Spleen (tissue), 11 donors: ENCODE measurements around the gene TMC8. TPM values are rescaled to one million over a fixed set of nuclear protein-coding genes. Genes with fewer than 3 reads are reported as not detected.

Experiments used
- DNase-seq: peaks from one replicate; pipeline ENCODE4 v3.0.0-alpha.2; 2020
- H3K27ac ChIP-seq, 8 donors: fragments of 200-600 bp; sonication (generic) in 7 of 8; 1 replicate in 4 of 8; 2 replicates in 4 of 8; pipeline versions ENCODE4 v1.5.0 to v1.8.0; 2016 to 2021; ENCODE audit warnings: inconsistent platforms in 4 of 8, mild to moderate bottlenecking in 4 of 8, moderate library complexity in 1 of 8
- H3K27me3 ChIP-seq, 7 donors: fragments of 200-600 bp; sonication (generic) in 6 of 7; replicated peaks in 1 of 7; 1 replicate in 4 of 7; 2 replicates in 3 of 7; pipeline versions ENCODE4 v1.5.0 to v1.8.0; 2016 to 2021; ENCODE audit warnings: inconsistent platforms in 3 of 7, mild to moderate bottlenecking in 1 of 7
- H3K36me3 ChIP-seq, 6 donors: fragments of 200-600 bp; sonication (generic) in 5 of 6; 1 replicate in 4 of 6; 2 replicates in 2 of 6; pipeline versions ENCODE4 v1.5.0 to v1.8.0; 2016 to 2021; ENCODE audit warnings: inconsistent platforms in 2 of 6
- H3K4me1 ChIP-seq, 6 donors: fragments of 200-600 bp; sonication (generic) in 5 of 6; 1 replicate in 3 of 6; 2 replicates in 3 of 6; pipeline versions ENCODE4 v1.5.0 to v1.8.0; 2016 to 2021; ENCODE audit warnings: inconsistent platforms in 3 of 6
- H3K4me3 ChIP-seq, 8 donors: fragments of 200-600 bp; sonication (generic) in 7 of 8; 1 replicate in 4 of 8; 2 replicates in 4 of 8; pipeline versions ENCODE4 v1.5.0 to v1.8.0; 2016 to 2021; ENCODE audit warnings: inconsistent platforms in 4 of 8, mild to moderate bottlenecking in 4 of 8, moderate library complexity in 2 of 8
- H3K9me3 ChIP-seq, 8 donors: fragments of 200-600 bp; sonication (generic) in 7 of 8; 1 replicate in 4 of 8; 2 replicates in 4 of 8; pipeline versions ENCODE4 v1.5.0 to v1.8.0; 2016 to 2021; ENCODE audit warnings: inconsistent platforms in 4 of 8
- POLR2A ChIP-seq, 3 donors: fragments of 450-650 bp; IDR thresholded peaks; one replicate each; pipeline ENCODE4 v1.5.1; 2017; ENCODE audit warnings: antibody characterized with exemption in 3 of 3, mild to moderate bottlenecking in 1 of 3
- POLR2AphosphoS5 ChIP-seq, 3 donors: sonication (generic); formaldehyde crosslinking; IDR thresholded peaks; one replicate each; pipeline ENCODE4 v1.5.1; 2017; ENCODE audit warnings: antibody characterized with exemption in 3 of 3
- WGBS, 5 donors: extraction: QIAGEN DNeasy Blood & Tissue Kit in 3 of 5; methylation state at CpG; one replicate each; pipeline versions ENCODE4 v1.1.5 to v1.1.7; 2013 to 2018; 5-methylcytosine and 5-hydroxymethylcytosine counted together
- intact Hi-C: fragments of 100-400 bp; cut with DNase I; formaldehyde crosslinking; loops from one replicate; pipeline ENCODE4 v1.15.0; 2023; ENCODE audit warnings: low total_unique reads
- polyA plus RNA-seq, 3 donors: library from polyadenylated mRNA; stranded (reverse); fragments of 200-250 nt; gene quantifications; one replicate each; pipeline ENCODE4 v1.2.1, GENCODE V29; 2013
- total RNA-seq, 7 donors: library from RNA; depleted of rRNA in 3 of 7; stranded (reverse); fragments of >200 nt in 3 of 7; fragmentation: NEBNext Ultra II Directional in 4 of 7; extraction: Animal tissue kit (Norgen Biotek cat#: 25700) in 4 of 7; gene quantifications; one replicate each; pipeline versions ENCODE4 v1.1.0 to v1.2.1, GENCODE V29; 2016 to 2021
- TF ChIP-seq, protein P1 (sequence below), 11 experiments: fragments of 200-600 bp in 7 of 11; fragments of 450-650 bp in 4 of 11; sonication (generic) in 4 of 11; IDR thresholded peaks in 8 of 11; conservative IDR thresholded peaks in 3 of 11; 1 replicate in 7 of 11; 2 replicates in 4 of 11; pipeline versions ENCODE4 v1.4.0 to v1.8.0; 2016 to 2021; ENCODE audit warnings: antibody characterized with exemption in 11 of 11, inconsistent platforms in 4 of 11, mild to moderate bottlenecking in 1 of 11
- donor health status: healthy with polysubstance abuse.
- donor health status: DM: no; HTN: no; CAD: no; lungs with moderate emphysema.
- donor health status: DM: no; HTN: no; CAD: no.
- donor health status: Bipolar disorder and iron deficiency.
- donor health status: healthy.
- donor health status: DM: no; HTN: no; CAD: no.
- donor health status: DM: yes; HTN: yes; CAD: no.

TMC8 gene
- total and polyA plus RNA-seq, 10 donors = 103 to 222 (median 191) TPM

- Histone ChIP-seq H3K4me1 (peaks cover 55 to 100% (median 87%) of the 10 kb centered on the region in 6 donors), H3K9me3 (no peaks in the 10 kb centered on the region), H3K27me3 (no peaks in the 10 kb centered on the region), H3K27ac (peak overlapping the region in 7 of 8 donors; percentile 65 to 84 (median 75)), H3K4me3 (no peak overlapping the region), H3K36me3 (peaks cover 0 to 45% (median 18%) of the 10 kb centered on the region in 6 donors)
- intact Hi-C loops = no loop called here
- WGBS, 5 donors = 76 to 86% (median 77%) methylated on average over 14 to 20 of the region's 20 CpGs
- peak; percentile 81 for DNase-seq
- no peak for TF ChIP-seq POLR2A (IDR thresholded peaks at IDR 0.05)
- TF ChIP-seq, protein P1, sequence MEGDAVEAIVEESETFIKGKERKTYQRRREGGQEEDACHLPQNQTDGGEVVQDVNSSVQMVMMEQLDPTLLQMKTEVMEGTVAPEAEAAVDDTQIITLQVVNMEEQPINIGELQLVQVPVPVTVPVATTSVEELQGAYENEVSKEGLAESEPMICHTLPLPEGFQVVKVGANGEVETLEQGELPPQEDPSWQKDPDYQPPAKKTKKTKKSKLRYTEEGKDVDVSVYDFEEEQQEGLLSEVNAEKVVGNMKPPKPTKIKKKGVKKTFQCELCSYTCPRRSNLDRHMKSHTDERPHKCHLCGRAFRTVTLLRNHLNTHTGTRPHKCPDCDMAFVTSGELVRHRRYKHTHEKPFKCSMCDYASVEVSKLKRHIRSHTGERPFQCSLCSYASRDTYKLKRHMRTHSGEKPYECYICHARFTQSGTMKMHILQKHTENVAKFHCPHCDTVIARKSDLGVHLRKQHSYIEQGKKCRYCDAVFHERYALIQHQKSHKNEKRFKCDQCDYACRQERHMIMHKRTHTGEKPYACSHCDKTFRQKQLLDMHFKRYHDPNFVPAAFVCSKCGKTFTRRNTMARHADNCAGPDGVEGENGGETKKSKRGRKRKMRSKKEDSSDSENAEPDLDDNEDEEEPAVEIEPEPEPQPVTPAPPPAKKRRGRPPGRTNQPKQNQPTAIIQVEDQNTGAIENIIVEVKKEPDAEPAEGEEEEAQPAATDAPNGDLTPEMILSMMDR (IDR thresholded peaks at IDR 0.05 in 8 of 11, conservative IDR thresholded peaks at IDR 0.05 in 3 of 11) = no peak
- peak; percentile 44 to 87 (median 65) for TF ChIP-seq POLR2AphosphoS5 (IDR thresholded peaks at IDR 0.05)
Measured at GRCh38 chr17:78141437-78142118, 11.0 kb downstream of the TMC8 start.

- peaks cover 50 to 100% (median 87%) of the 10 kb centered on the region in 6 donors for H3K4me1 ChIP-seq
- no peaks in the 10 kb centered on the region for H3K9me3 ChIP-seq
- DNase-seq = no peak
- peaks cover 0 to 38% (median 12%) of the 10 kb centered on the region in 6 donors for H3K36me3 ChIP-seq
- TF ChIP-seq, protein P1 (IDR thresholded peaks at IDR 0.05 in 8 of 11, conservative IDR thresholded peaks at IDR 0.05 in 3 of 11) = no peak
- peak in 1 of 3 donors; percentile 48 for TF ChIP-seq POLR2AphosphoS5 (IDR thresholded peaks at IDR 0.05)
- intact Hi-C loops = no loop called here
- peak overlapping the region in 4 of 8 donors; percentile 69 to 84 (median 78) for H3K27ac ChIP-seq
- 83 to 96% (median 84%) methylated on average over 12 to 16 of the region's 16 CpGs for whole genome bisulfite sequencing, 5 donors
- no peaks in the 10 kb centered on the region for H3K27me3 ChIP-seq
- no peak overlapping the region for H3K4me3 ChIP-seq
Measured at GRCh38 chr17:78142119-78142861, 11.7 kb downstream of the TMC8 start.

- H3K27ac ChIP-seq = peak overlapping the region; percentile 33 to 81 (median 72)
Measured at GRCh38 chr17:78143214-78144146, 12.9 kb downstream of the TMC8 start.

More at GRCh38 chr17:78143214-78144146, 12.9 kb downstream of the TMC8 start:
- peak; percentile 21 to 65 (median 33) for TF ChIP-seq POLR2AphosphoS5 (IDR thresholded peaks at IDR 0.05)
- TF ChIP-seq, protein P1 (IDR thresholded peaks at IDR 0.05 in 8 of 11, conservative IDR thresholded peaks at IDR 0.05 in 3 of 11) = no peak
- H3K27me3 ChIP-seq = no peaks in the 10 kb centered on the region
- H3K4me1 ChIP-seq = peaks cover 46 to 100% (median 89%) of the 10 kb centered on the region in 6 donors
- DNase-seq = no peak
- H3K4me3 ChIP-seq = no peak overlapping the region
- no peaks in the 10 kb centered on the region for H3K9me3 ChIP-seq
- intact Hi-C loops = no loop called here
- H3K36me3 ChIP-seq = peaks cover 0 to 29% (median 12%) of the 10 kb centered on the region in 6 donors
- WGBS, 5 donors = 78 to 85% (median 82%) methylated on average over 20 to 21 of the region's 21 CpGs
